ENCODE measurements around the gene CDY2A.
"Not testable (repeated sequence)": the region's sequence is repeated elsewhere in the genome, so short reads cannot be mapped to it uniquely, and the experiment has no call there.

Gene CDY2A, protein sequence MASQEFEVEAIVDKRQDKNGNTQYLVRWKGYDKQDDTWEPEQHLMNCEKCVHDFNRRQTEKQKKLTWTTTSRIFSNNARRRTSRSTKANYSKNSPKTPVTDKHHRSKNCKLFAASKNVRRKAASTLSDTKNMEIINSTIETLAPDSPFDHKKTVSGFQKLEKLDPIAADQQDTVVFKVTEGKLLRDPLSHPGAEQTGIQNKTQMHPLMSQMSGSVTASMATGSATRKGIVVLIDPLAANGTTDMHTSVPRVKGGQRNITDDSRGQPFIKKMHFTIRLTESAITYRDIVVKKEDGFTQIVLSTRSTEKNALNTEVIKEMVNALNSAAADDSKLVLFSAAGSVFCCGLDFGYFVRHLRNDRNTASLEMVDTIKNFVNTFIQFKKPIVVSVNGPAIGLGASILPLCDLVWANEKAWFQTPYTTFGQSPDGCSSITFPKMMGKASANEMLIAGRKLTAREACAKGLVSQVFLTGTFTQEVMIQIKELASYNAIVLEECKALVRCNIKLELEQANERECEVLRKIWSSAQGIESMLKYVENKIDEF

GRCh38 chrY:18025487-18025886 is at the start of gene CDY2A:
CDY2A (plus strand) TSS chrY:18025787; CDS start chrY:18026115, 328 bp downstream.
- DNase-seq = not testable (repeated sequence)

DNA sequence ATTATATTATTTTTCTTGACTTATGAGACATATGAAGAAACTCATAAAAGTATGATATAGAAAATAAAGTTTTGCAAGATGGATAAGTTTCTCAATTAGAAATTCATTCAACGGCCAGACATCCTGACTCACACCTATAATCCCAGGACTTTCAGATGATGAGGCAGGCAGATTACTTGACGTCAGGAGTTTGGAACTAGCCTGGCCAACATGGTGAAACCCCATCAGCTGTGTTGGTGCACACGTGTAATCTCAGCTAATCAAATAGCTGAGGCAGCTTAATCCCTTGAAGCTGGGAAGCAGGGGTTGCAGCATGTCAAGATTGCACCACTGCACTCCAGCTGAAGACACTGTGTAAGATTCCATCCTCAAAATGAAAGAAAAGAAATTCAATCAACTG is 28.0 kb upstream of the CDY2A start:
- not testable (repeated sequence) for DNase-seq

GRCh38 chrY:17998266-17998665 is 27.3 kb upstream of the CDY2A start:
- not testable (repeated sequence) for DNase-seq

- DNase-seq = not testable (repeated sequence)
Measured at GRCh38 chrY:18023897-18024296, 1.7 kb upstream of the CDY2A start.

DNA sequence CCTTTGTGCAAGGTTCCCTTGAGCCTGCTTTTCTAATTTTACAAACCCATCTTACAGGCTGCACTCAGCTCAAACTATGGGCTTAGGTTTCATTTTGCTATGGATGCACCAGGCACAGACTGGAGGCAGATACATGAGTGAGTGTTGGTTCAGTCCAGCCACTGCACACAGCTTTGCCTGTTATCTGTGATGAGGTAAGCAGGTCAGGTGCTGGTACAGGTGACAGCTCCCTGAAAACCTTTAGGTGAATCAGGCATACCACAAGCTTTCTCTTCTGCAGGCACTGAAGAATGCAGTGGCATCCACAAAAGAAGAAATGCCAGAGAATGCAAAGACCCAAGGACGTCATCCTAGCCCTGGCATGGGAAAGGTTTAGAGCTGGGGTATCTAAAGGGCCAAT is 3.3 kb downstream of the CDY2A start:
- DNase-seq = not testable (repeated sequence)

DNA sequence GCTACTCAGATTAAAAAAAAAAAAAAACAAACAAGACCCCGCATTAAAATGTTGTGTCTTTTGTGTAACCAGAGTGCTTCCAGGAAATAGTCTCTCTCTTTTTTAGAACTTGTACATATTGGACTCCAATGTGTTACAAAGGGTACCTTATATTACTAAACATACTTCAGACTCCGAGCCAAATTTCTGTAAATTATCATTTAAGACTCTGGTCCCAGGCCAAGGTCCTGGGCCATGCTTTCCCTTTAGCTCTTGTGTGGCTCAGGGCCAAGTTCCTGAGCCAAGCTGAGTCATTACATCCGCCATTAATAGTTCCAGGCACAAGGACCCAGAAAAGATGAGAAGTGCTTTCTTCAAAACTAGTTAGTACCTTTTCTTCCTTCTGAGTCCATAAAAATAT is 4.6 kb downstream of the CDY2A start:
- not testable (repeated sequence) for DNase-seq

- DNase-seq = not testable (repeated sequence)
Measured at GRCh38 chrY:18034100-18034814, 8.7 kb downstream of the CDY2A start.

GRCh38 chrY:18034864-18035263 is 9.3 kb downstream of the CDY2A start:
- DNase-seq = not testable (repeated sequence)

DNA sequence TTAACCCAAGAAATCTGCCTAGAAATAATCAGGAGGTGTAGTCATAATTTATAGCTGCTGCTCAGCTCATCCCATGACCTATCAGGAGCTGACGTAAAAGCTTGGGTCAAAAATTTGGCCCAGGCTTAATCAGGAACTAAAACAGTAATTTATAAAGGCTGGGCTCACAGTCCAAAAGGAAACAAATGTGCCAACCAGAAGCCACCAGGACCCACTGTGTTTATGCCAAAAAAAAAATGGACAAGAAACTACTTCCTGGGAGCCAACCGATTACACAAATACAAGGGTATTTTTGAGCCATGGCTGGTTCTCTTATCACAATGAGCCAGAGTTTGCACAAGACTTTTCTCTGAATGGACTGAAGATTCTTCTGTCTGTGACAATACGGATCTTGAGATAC is 19.4 kb downstream of the CDY2A start:
- DNase-seq = not testable (repeated sequence)

DNA sequence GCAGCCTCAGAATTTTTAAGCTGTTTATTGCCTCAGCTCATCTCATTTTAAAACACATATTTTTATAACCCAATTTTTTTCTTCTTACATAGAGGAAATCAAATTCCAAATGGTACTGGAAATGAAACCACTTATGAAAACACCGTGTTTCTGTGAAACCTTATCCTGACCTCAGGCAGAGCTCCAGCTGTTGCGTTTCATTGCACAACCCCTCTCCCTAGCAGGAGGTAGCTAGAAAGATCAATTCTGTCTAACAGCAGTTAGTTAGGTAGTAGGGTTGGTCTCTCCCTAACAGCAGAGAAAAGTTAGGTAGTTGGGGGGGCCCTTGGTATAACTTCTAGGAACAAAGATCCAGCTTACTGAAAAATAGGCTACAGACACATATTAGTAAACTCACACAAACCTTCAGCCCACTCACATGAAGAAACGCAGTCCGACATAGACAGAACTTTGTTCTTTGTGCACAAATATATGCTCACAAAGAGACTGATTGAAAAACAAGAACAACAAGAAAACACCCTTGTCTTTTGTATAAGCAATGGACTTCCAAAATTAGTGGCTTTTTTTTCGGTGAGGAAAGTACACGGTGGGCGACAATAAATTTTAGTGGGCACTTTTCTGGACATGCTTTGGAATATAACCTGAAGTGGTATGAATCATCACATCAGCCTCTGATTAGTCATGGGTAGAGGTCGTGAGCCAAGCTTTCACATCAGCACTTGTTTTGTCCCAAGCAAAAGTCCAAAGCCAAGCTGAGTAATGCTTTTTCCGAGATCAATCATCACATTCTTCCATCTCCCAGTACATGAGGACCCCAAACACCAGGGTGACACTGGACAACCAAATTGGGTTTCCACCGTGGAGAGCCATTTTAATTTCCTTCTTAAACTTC is 22.8 kb downstream of the CDY2A start:
- not testable (repeated sequence) for DNase-seq

GRCh38 chrY:18049061-18049460 is 23.5 kb downstream of the CDY2A start:
- DNase-seq = not testable (repeated sequence)

DNA sequence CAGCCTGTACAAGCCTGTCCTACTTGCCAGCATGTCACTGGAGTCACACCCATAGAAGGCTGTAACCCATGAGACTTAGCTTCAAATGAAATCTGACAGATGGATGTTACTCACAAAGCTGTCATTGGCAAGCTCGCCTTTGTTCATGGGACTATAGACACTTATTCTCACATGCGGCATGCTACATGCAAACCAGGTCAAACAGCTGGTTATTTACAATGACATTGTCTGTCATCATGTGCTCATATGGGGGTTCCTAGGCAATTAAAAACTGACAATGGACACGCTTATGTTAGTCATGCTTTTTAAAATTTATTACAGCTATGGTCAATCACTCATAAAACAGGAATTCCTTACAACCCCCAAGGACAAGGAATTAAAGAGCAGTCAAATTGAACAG is 30.9 kb downstream of the CDY2A start:
- not testable (repeated sequence) for DNase-seq

GRCh38 chrY:18073464-18073863 is 47.9 kb downstream of the CDY2A start:
- DNase-seq = not testable (repeated sequence)
